Measurements from ENCODE around the gene UROS. TPM values are rescaled to one million over a fixed set of nuclear protein-coding genes. Genes with fewer than 3 reads are reported as not detected.

The UROS gene
- total RNA-seq, 1 donor from 2014 or later = 45.0 TPM

- Mint-ChIP-seq H3K9me3 (ENCODE audit: low read depth) (no peaks in the 10 kb centered on the region), H3K4me1 (ENCODE audit: low read depth) (no peaks in the 10 kb centered on the region), H3K4me3 (ENCODE audit: low read depth) (no peak overlapping the region), H3K27me3 (no peaks in the 10 kb centered on the region), H3K27ac (no peak overlapping the region), H3K36me3 (ENCODE audit: insufficient read depth) (peaks cover 14% of the 10 kb centered on the region)
- DNase-seq (ENCODE audit: low spot score, unreplicated experiment) = no peak
- TF ChIP-seq CTCF (IDR thresholded peaks at IDR 0.05; ENCODE audit: unreplicated experiment) = no peak
These were observed 20.7 kb upstream of the UROS start for GRCh38 chr10:125843603-125844329.

GRCh38 chr10:125840955-125841354, 17.9 kb upstream of the UROS start:
- H3K36me3 Mint-ChIP-seq (ENCODE audit: insufficient read depth) = peaks cover 14% of the 10 kb centered on the region
- H3K27me3 Mint-ChIP-seq = no peaks in the 10 kb centered on the region
- no peaks in the 10 kb centered on the region for H3K4me1 Mint-ChIP-seq (ENCODE audit: low read depth)
- H3K27ac Mint-ChIP-seq = no peak overlapping the region
- H3K4me3 Mint-ChIP-seq (ENCODE audit: low read depth) = no peak overlapping the region
- no peaks in the 10 kb centered on the region for H3K9me3 Mint-ChIP-seq (ENCODE audit: low read depth)
- no peak for TF ChIP-seq CTCF (IDR thresholded peaks at IDR 0.05; ENCODE audit: unreplicated experiment)
- no peak for DNase-seq (ENCODE audit: low spot score, unreplicated experiment)

- Mint-ChIP-seq H3K9me3 (ENCODE audit: low read depth) (no peaks in the 10 kb centered on the region), H3K27ac (peak overlapping the region; percentile 47), H3K4me3 (ENCODE audit: low read depth) (no peak overlapping the region), H3K27me3 (no peaks in the 10 kb centered on the region), H3K36me3 (ENCODE audit: insufficient read depth) (peaks cover 17% of the 10 kb centered on the region), H3K4me1 (ENCODE audit: low read depth) (no peaks in the 10 kb centered on the region)
- TF ChIP-seq CTCF (IDR thresholded peaks at IDR 0.05; ENCODE audit: unreplicated experiment) = no peak
- DNase-seq (ENCODE audit: low spot score, unreplicated experiment) = no peak
These were observed 17.3 kb upstream of the UROS start for GRCh38 chr10:125840406-125840805.

GRCh38 chr10:125838802-125839575, 15.9 kb upstream of the UROS start:
- no peaks in the 10 kb centered on the region for H3K9me3 Mint-ChIP-seq (ENCODE audit: low read depth)
- H3K27ac Mint-ChIP-seq = no peak overlapping the region
- H3K4me1 Mint-ChIP-seq (ENCODE audit: low read depth) = no peaks in the 10 kb centered on the region
- TF ChIP-seq CTCF (IDR thresholded peaks at IDR 0.05; ENCODE audit: unreplicated experiment) = no peak
- no peak overlapping the region for H3K4me3 Mint-ChIP-seq (ENCODE audit: low read depth)
- H3K27me3 Mint-ChIP-seq = no peaks in the 10 kb centered on the region
- no peak for DNase-seq (ENCODE audit: low spot score, unreplicated experiment)
- peaks cover 20% of the 10 kb centered on the region for H3K36me3 Mint-ChIP-seq (ENCODE audit: insufficient read depth)

GRCh38 chr10:125836746-125837145, 13.7 kb upstream of the UROS start:
- no peaks in the 10 kb centered on the region for H3K27me3 Mint-ChIP-seq
- H3K9me3 Mint-ChIP-seq (ENCODE audit: low read depth) = no peaks in the 10 kb centered on the region
- no peak for TF ChIP-seq CTCF (IDR thresholded peaks at IDR 0.05; ENCODE audit: unreplicated experiment)
- no peak for DNase-seq (ENCODE audit: low spot score, unreplicated experiment)
- H3K4me3 Mint-ChIP-seq (ENCODE audit: low read depth) = no peak overlapping the region
- peaks cover 25% of the 10 kb centered on the region for H3K36me3 Mint-ChIP-seq (ENCODE audit: insufficient read depth)
- no peaks in the 10 kb centered on the region for H3K4me1 Mint-ChIP-seq (ENCODE audit: low read depth)
- H3K27ac Mint-ChIP-seq = no peak overlapping the region
